Skeletal muscle satellite cell (primary cell): ENCODE results near the gene OSBPL6.
A peak's percentile ranks its signal among the peaks of the same experiment; 100 is the strongest.
"Not testable (repeated sequence)": the region's sequence is repeated elsewhere in the genome, so short reads cannot be mapped to it uniquely, and the experiment has no call there.

Experiments
- H3K27me3 ChIP-seq: 2 replicates; pipeline ENCODE4 v1.7.0; 2013; ENCODE audit warnings: low read length; ENCODE audit not compliant: control insufficient read depth, insufficient read depth
- H3K36me3 ChIP-seq: 2 replicates; pipeline ENCODE4 v1.7.0; 2013; ENCODE audit warnings: mild to moderate bottlenecking, control low read depth, low read length; ENCODE audit not compliant: insufficient read depth
- H3K4me1 ChIP-seq: 2 replicates; pipeline ENCODE4 v1.7.0; 2013; ENCODE audit warnings: low read length; ENCODE audit not compliant: control insufficient read depth, insufficient read depth
- H3K4me2 ChIP-seq: 2 replicates; pipeline ENCODE4 v1.7.0; 2013; ENCODE audit warnings: mild to moderate bottlenecking, low read length
- H3K4me3 ChIP-seq: 2 replicates; pipeline ENCODE4 v1.7.0; 2013; ENCODE audit warnings: low read length
- H3K9ac ChIP-seq: 2 replicates; pipeline ENCODE4 v1.7.0; 2013; ENCODE audit warnings: mild to moderate bottlenecking, low read depth, low read length, moderate library complexity
- H3K9me3 ChIP-seq: replicated peaks from 2 replicates; pipeline ENCODE4 v1.7.0; 2013; ENCODE audit warnings: mild to moderate bottlenecking, control low read depth, low read length

Gene OSBPL6

DNA sequence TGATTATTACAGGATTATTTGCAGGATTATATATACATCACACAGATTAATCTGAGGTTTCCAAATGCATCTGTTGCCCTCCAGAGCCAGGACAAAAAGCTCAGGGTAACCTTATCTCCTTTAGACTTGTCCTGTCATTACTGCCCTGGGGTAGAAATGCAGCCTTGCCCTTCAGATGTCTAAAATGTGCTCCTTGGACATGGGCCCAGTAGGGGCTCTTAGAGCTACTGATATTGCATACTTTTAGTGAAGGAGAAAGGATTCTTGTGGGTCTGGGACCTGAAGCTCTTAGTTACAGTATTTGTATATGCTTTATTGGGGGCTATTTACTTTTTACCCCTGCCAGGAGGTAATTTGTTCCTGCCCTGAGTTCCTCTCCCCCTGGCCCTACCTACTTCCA lies 200.5 kb downstream of the OSBPL6 start:
- Histone ChIP-seq H3K9me3 (no peaks in the 10 kb centered on the region), H3K9ac (no peak overlapping the region), H3K36me3 (no peaks in the 10 kb centered on the region), H3K4me2 (no peak overlapping the region), H3K4me3 (no peak overlapping the region), H3K4me1 (peaks cover 6% of the 10 kb centered on the region), H3K27me3 (no peaks in the 10 kb centered on the region)

DNA sequence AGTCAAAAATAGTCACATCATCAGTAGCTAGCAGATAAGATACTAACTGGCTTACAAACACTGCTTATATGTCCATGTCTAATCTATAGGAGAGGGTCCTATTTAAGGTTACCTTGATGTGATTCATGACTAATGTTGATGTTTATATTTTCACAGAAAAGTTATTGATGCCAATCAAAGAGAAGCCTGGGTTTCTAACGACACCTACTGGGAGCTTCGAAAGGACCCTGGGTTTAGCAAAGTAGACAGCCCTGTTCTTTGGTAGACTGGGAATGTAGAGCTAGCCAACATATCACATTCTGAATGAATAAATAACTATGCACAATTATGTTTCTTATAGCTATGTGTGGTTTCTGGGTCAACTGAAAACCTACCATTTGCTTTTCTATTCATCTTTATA lies 201.0 kb downstream of the OSBPL6 start:
- no peaks in the 10 kb centered on the region for H3K36me3 ChIP-seq

GRCh38 chr2:178395941-178396570 lies 201.7 kb downstream of the OSBPL6 start:
- H3K4me2 ChIP-seq: no peak overlapping the region
- no peaks in the 10 kb centered on the region for H3K9me3 ChIP-seq
- H3K4me1 ChIP-seq: peaks cover 6% of the 10 kb centered on the region
- no peaks in the 10 kb centered on the region for H3K27me3 ChIP-seq
- H3K9ac ChIP-seq: no peak overlapping the region
- no peaks in the 10 kb centered on the region for H3K36me3 ChIP-seq
- H3K4me3 ChIP-seq: no peak overlapping the region

More for the DNA sequence above, 201.0 kb downstream of the OSBPL6 start:
- no peak overlapping the region for H3K9ac ChIP-seq
- no peaks in the 10 kb centered on the region for H3K27me3 ChIP-seq
- H3K4me2 ChIP-seq: no peak overlapping the region
- peaks cover 6% of the 10 kb centered on the region for H3K4me1 ChIP-seq
- no peaks in the 10 kb centered on the region for H3K9me3 ChIP-seq
- no peak overlapping the region for H3K4me3 ChIP-seq

- peaks cover 4% of the 10 kb centered on the region for H3K4me1 ChIP-seq
- H3K27me3 ChIP-seq: no peaks in the 10 kb centered on the region
- no peaks in the 10 kb centered on the region for H3K36me3 ChIP-seq
- H3K4me3 ChIP-seq: no peak overlapping the region
- H3K9me3 ChIP-seq: no peaks in the 10 kb centered on the region
- no peak overlapping the region for H3K9ac ChIP-seq
- H3K4me2 ChIP-seq: no peak overlapping the region
These were observed 202.8 kb downstream of the OSBPL6 start for GRCh38 chr2:178397002-178397605.

GRCh38 chr2:178401994-178402437 lies 207.7 kb downstream of the OSBPL6 start:
- Histone ChIP-seq H3K9me3 (no peaks in the 10 kb centered on the region), H3K4me3 (no peak overlapping the region), H3K4me2 (no peak overlapping the region), H3K9ac (no peak overlapping the region), H3K36me3 (no peaks in the 10 kb centered on the region), H3K27me3 (no peaks in the 10 kb centered on the region), H3K4me1 (peaks cover 18% of the 10 kb centered on the region)

DNA sequence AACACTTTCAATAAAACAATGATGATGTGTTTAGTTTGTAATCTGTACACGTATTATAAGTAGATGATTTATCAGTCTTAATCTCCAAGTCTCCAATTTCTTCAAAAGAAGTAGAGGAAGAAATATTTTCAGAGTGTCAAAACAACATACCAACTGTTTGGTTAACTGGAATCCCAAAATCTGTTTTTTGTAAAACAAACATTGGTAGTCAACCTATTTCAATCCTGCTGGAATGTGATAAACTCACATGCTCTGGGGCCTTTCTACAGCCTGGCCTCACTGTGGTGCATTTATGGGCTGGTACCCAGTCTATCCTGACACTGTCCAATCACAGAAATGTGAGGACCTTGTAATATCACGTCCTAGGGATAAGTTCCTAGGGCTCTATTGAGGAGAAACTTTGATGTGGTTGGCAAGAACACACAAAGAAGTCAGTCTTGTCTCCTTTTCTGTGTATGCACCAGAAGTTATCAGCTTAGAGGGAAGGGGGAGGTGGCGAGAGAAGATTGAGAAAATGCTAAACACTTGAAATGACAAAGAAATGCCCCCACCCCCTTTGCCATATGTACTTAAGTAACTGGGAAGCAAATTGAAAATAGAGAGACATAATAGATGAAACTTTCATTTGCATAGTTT lies 209.5 kb downstream of the OSBPL6 start:
- no peaks in the 10 kb centered on the region for H3K9me3 ChIP-seq
- peak overlapping the region; percentile 8 for H3K4me3 ChIP-seq

DNA sequence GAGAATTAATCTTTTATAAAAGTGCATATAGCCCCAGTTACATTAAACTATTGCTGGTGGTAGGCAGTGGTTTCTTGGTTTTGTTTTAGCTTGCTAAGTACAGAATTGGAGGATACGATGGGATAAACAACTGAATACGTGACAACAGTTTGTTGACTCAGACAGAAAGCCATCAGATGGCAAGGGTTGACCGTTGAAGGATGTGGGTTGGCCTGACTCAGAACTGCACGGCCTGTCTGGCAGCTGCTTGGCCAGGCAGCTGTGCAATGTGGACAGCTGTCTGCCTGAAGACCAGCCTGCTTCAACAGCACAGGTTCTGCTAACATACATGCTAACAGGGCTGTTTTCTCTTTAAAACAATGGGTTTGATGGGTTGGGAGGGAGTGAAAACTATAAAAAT lies 210.1 kb downstream of the OSBPL6 start:
- Histone ChIP-seq H3K4me3 (peak overlapping the region; percentile 8), H3K27me3 (no peaks in the 10 kb centered on the region), H3K4me2 (peak overlapping the region; percentile 65), H3K9ac (peak overlapping the region; percentile 44), H3K4me1 (peaks cover 18% of the 10 kb centered on the region), H3K9me3 (no peaks in the 10 kb centered on the region), H3K36me3 (no peaks in the 10 kb centered on the region)

More for the DNA sequence above, 209.5 kb downstream of the OSBPL6 start:
- H3K27me3 ChIP-seq: no peaks in the 10 kb centered on the region
- peak overlapping the region; percentile 65 for H3K4me2 ChIP-seq
- H3K4me1 ChIP-seq: peaks cover 18% of the 10 kb centered on the region
- no peaks in the 10 kb centered on the region for H3K36me3 ChIP-seq
- peak overlapping the region; percentile 44 for H3K9ac ChIP-seq

- Histone ChIP-seq H3K9me3 (no peaks in the 10 kb centered on the region), H3K9ac (no peak overlapping the region), H3K4me1 (peaks cover 7% of the 10 kb centered on the region), H3K4me2 (no peak overlapping the region), H3K36me3 (no peaks in the 10 kb centered on the region), H3K27me3 (no peaks in the 10 kb centered on the region), H3K4me3 (no peak overlapping the region)
These were observed 214.9 kb downstream of the OSBPL6 start for GRCh38 chr2:178409261-178409660.

DNA sequence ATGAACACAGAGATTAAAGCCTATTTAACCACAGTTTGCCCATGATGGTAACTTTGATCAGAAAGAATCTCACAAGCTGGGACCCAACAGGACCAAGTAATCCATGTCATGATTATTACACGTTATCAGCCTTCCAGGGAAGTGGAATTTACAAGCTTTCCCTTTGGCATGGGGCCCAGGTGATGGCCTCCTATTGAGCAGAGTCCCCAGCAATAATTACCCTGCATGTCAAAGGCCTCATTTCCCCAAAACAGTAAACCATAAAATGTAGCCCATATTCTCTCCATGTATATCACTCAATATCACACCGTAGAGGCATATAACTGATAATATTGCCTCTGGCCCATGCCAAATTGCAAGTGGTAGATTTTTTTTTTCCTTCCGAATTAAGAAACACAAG lies 217.7 kb downstream of the OSBPL6 start:
- Histone ChIP-seq H3K4me3 (no peak overlapping the region), H3K36me3 (no peaks in the 10 kb centered on the region), H3K4me1 (peaks cover 4% of the 10 kb centered on the region), H3K9me3 (no peaks in the 10 kb centered on the region), H3K27me3 (no peaks in the 10 kb centered on the region), H3K9ac (no peak overlapping the region), H3K4me2 (no peak overlapping the region)

GRCh38 chr2:178412453-178412852 lies 218.1 kb downstream of the OSBPL6 start:
- H3K4me1 ChIP-seq, H3K9ac ChIP-seq, H3K4me2 ChIP-seq, H3K36me3 ChIP-seq, H3K27me3 ChIP-seq, H3K9me3 ChIP-seq, H3K4me3 ChIP-seq: not testable (repeated sequence)

- H3K27me3 ChIP-seq: no peaks in the 10 kb centered on the region
- H3K9ac ChIP-seq: peak overlapping the region; percentile 98
- peaks cover 7% of the 10 kb centered on the region for H3K4me1 ChIP-seq
- H3K4me2 ChIP-seq: peak overlapping the region; percentile 88
- H3K36me3 ChIP-seq: no peaks in the 10 kb centered on the region
- no peaks in the 10 kb centered on the region for H3K9me3 ChIP-seq
- peak overlapping the region; percentile 82 for H3K4me3 ChIP-seq
These were observed 219.4 kb downstream of the OSBPL6 start for GRCh38 chr2:178413472-178414265.
